Activated CD4-positive, alpha-beta T cell treated with anti-CD3 and anti-CD28 coated beads for 4 hours (primary cell): ENCODE data around the gene PNPLA5.
A peak's percentile ranks its signal among the peaks of the same experiment; 100 is the strongest.
"Not testable (repeated sequence)": the region's sequence is repeated elsewhere in the genome, so short reads cannot be mapped to it uniquely, and the experiment has no call there.

ENCODE experiments used
- DNase-seq, 2 donors: peaks; one replicate each; pipeline ENCODE4 v3.0.0-alpha.2; 2020

Gene PNPLA5, protein sequence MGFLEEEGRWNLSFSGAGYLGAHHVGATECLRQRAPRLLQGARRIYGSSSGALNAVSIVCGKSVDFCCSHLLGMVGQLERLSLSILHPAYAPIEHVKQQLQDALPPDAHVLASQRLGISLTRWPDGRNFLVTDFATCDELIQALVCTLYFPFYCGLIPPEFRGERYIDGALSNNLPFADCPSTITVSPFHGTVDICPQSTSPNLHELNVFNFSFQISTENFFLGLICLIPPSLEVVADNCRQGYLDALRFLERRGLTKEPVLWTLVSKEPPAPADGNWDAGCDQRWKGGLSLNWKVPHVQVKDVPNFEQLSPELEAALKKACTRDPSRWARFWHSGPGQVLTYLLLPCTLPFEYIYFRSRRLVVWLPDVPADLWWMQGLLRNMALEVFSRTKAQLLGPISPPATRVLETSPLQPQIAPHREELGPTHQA

DNA sequence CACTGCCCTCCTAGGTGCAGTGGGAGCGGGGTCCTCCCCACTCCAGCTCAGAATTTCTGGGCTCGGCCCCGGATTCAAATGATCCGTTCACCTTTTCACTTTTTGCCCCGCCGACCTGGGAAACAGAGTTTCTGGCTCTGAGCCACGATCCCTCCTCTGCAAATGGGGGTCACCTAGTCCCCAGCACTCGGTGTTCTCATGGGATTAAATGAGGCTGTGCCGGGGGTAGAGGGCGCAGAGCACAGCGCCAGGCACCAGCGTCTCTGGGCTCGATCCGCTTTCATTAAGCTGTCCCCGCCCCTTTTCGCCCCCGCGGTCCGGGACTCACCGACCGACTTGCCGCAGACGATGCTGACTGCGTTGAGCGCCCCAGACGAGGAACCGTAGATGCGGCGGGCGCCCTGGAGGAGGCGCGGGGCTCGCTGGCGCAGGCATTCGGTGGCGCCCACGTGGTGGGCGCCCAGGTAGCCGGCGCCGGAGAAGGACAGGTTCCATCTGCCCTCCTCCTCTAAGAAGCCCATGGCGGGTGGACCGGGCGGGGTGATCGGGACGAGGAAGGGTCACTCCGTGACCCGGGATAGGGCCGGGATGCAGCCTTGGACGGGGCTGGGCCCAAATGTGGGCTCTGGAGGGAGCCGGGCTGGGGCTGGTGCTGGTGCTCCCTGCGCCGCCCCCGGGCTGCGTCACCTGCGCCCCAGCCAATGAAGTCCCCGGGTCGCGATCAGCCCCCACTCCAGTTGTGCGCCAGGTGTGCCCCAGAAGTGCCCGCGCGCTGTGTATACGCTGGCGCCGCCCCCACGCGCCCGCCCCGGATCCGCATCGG lies at the start of gene PNPLA5:
Gene PNPLA5, minus strand, starts transcription at position 654 of the 823 bp plus-strand sequence. Its CDS starts 133 bp downstream, at position 521.
- no peak for DNase-seq

DNA sequence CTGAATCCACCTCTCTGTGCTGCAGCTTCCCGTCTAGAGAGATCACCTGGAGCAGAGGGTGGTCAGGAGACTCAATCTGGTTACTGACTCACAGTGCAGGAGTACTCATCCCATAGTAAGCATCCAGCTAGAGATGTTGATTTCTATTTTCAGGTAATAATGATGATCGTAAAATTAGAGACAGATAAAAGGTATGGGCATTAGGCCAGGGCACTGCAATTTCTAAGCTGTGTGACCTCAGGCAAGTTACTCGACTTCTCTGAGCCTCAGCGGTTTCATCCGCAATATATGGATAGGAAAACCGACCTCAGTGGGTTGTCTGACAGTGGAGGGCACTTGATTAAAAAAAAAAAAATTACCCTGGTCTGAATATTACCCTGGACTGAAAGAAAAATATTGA lies 49.6 kb upstream of the PNPLA5 start:
- DNase-seq = no peak

GRCh38 chr22:43931771-43932170 lies 40.0 kb upstream of the PNPLA5 start:
- DNase-seq = no peak

- no peak for DNase-seq
Measured at GRCh38 chr22:43928908-43929307, 37.1 kb upstream of the PNPLA5 start.

DNA sequence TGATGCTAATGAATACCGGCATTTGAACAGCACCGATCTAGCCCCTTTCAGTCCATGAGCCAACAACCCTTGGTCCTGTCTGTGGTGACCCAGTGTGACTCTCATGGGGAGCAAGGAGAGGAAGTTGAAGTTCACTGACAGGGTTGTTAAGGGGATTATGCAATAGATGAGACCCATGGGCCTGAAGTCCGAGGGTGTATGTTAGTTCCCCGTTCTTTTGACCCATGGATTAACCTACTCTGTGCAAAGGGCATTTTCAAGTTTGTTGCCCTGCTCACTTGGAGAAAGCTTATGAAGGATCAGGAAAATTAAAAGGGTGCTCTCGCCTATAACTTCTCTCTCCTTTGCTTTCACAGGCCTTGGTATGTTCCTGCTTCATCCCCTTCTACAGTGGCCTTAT lies 36.7 kb upstream of the PNPLA5 start:
- no peak for DNase-seq

DNA sequence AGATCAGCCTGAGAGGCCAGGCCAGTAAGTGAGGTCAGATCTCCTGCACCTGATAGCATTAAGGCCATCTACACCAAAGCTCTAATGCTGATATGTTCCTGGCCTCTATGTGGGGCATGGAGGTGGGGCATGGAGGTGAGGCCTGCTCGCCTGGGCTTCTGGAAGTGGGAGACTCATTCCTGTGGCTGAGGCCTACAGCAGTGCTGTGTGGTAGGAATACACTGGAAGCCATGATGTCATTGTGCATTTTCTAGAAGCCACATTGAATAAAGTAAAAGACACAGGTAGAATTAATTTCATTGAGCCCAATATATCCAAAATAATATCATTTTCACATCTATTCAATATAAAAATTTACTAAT lies 34.5 kb upstream of the PNPLA5 start:
- no peak for DNase-seq

DNA sequence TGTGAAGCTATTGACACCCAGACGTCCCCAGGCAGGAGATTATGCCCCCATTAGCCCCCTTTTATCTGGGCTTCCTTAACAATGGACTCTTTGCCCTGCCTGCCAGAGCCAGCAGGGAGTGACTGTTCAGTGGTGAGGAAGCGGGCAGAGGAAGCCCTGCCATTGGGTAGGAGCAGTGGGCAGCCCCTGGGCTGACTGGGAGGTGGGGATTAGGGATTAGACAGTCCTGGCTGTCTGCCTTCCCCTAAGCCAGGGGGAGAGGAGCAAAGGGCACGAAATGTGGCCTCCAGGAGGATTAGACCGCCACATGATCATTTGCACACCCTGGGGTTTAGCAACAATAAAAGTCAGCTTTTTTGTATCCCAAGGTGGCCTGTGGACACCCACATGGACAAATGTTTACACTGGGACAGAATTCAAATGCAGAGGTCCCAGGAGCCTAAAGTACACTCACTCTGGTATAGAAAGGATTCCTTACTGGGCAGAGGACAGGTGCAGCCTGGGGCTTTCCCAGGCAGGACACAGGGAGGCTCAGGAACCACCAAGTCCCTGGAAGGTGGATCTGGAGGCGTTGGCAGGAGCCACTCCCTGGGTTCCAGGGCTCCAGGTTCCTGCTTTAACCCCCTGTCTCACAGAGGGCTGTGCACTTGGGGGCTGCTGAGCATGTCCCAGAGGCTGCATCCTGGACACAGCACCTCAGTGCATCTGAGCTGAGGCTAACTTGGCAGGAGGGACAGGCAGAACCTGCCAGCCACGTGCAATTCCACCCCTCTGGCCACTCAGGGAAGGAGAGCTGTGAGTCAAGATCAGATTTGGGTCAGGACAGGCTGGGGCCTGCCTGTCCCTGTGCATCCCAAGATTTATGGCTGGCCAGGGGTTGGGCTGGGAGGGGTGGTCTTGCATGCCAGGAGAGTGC lies 33.9 kb upstream of the PNPLA5 start:
- DNase-seq = no peak

DNA sequence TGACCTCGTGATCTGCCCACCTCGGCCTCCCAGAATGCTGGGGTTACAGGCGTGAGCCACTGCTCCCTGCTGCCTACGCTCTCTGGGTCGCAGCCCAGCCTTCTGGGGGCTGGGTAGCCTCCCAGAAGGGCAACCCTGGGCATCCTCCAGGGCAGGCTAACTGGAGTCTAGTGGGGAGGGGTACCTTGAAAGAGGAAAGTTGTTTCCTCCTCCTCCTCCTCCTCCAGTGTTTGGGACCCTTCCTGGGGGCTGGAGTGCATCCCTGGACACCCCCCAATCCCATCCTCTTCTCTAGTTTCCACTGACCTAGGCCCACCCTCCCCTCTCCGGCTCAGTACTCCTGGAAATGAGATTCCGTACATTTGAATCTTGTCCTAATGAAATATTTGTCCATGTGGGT lies 33.1 kb upstream of the PNPLA5 start:
- no peak for DNase-seq

- peak; percentile 78 to 80 for DNase-seq
Measured at GRCh38 chr22:43923631-43924464, 32.0 kb upstream of the PNPLA5 start, which contains the start of gene PNPLA3. Gene PNPLA3, plus strand, starts transcription at chr22:43923805. Its CDS starts 107 bp downstream, at chr22:43923912.

GRCh38 chr22:43923191-43923590 lies 31.4 kb upstream of the PNPLA5 start:
- no peak for DNase-seq

- DNase-seq = no peak
Measured at GRCh38 chr22:43922123-43922522, 30.3 kb upstream of the PNPLA5 start.

- DNase-seq = no peak
Measured at GRCh38 chr22:43921370-43921769, 29.6 kb upstream of the PNPLA5 start.

DNA sequence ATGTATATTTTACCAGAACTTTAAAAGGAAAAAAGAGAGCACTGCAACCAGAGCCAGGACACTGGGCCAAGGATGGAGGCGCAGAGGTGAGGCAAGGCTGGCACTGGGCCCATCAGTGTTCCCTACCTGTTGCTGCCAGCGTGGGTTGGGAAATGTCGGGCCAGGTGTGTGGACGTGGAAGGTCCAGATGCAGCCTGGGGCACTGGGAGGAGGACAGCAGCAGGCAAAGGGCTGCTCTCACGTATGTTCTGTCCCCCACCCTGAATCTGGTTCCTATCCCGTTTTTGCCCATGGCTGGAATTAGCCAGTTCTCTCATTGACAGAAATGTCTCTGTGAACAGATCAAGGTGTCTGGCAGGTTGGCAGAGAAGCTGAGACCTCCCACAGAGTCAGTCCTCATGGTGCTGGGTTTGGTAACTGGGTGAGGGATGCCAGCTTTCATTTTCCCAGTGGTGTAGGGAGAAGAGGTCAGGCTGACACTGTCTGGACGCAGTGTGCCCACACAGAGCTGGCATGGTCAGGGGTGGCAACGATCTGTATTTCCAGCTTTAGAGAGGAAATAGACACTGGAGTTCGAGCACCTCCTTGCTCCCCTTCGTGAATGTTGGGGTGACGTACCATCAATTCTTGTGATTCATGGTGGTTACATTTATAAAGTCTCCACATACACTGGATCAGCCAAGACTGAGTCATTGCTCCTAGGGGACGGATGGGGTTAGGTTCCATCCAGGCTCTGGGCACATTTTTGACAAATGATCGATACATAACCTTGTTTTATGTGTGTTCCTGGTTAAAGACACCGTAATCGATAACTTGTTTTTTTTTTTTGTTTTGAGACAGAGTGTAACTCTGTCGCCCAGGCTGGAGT lies 27.5 kb upstream of the PNPLA5 start:
- DNase-seq = no peak

GRCh38 chr22:43917521-43917920 lies 25.7 kb upstream of the PNPLA5 start:
- no peak for DNase-seq

GRCh38 chr22:43911351-43911750 lies 19.5 kb upstream of the PNPLA5 start:
- no peak for DNase-seq

GRCh38 chr22:43910178-43910695 lies 18.4 kb upstream of the PNPLA5 start:
- DNase-seq = no peak

- no peak for DNase-seq
Measured at GRCh38 chr22:43909708-43910107, 17.9 kb upstream of the PNPLA5 start.

DNA sequence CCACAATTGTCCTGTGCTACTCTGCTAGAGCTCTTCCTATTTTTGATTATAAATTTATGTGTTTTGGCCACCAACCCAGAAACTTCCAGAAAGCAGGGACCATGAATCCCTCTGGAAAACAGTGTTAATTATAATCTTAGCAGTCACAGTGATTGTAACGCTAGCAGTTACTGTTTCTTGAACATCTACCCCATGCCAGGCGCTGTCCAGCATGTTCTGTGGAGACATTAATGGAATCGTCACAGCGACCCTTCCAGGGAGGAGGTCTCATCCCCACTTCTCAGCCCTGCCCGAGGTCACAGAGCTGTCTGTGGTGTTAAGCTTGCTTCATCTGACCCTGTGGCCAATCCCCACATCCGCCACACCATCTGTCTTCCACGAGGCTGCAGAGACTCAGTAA lies 13.9 kb upstream of the PNPLA5 start:
- no peak for DNase-seq

DNA sequence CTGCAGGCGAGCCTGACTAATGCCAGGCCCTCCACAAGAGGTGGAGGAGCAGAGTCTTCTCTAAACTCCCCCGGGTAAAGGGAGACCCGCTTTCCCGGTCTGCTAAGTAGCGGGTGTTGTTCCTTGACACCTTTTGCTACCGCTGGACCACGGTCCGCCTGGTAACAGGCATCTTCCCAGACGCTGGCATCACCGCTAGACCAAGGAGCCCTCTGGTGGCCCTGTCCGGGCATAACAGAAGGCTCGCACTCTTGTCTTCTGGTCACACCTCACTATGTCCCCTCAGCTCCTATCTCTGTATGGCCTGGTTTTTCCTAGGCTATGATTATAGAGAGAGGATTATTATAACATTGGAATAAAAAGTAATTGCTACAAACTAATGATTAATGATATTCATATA lies 12.6 kb upstream of the PNPLA5 start:
- not testable (repeated sequence) for DNase-seq

DNA sequence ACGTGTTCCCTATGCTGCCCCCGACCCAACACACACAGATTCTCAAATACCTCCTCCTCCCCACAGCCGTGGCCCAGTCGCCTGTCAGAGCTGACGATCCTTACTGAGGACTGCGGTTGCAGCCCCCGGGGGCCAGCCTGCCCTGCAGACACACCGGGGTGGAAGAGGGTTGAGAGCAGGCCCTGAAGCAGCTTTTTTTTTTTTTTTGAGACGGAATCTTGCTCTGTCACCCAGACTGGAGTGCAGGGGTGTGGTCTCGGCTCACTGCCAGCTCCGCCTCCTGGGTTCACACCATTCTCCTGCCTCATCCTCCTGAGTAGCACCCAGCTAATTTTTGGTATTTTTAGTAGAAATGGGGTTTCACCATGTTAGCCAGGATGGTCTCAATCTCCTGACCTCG lies 11.2 kb upstream of the PNPLA5 start:
- not testable (repeated sequence) for DNase-seq
